K562 (cell line): ENCODE data around the gene CGREF1. TPM values are rescaled to one million over a fixed set of nuclear protein-coding genes. Genes with fewer than 3 reads are reported as not detected.
A peak's percentile ranks its signal among the peaks of the same experiment; 100 is the strongest.

Experiments used
- ATF7 ChIP-seq: fragments of 450-650 bp; IDR thresholded peaks from 2 replicates; pipeline ENCODE4 v1.7.1; 2014; ENCODE audit warnings: mild to moderate bottlenecking, moderate library complexity
- ELF2 ChIP-seq: fragments of 250-450 bp; sonication (Bioruptor Pico); IDR thresholded peaks from 2 replicates; pipeline ENCODE4 v1.5.0; 2021; ENCODE audit warnings: mild to moderate bottlenecking
- RBFOX2 ChIP-seq: fragments of 200-400 bp; formaldehyde crosslinking; IDR thresholded peaks from 2 replicates; pipeline ENCODE4 v1.6.1; 2017; ENCODE audit warnings: low read depth, mild to moderate bottlenecking, low read length, moderate library complexity
- RHOXF2B ChIP-seq: fragments of 250-450 bp; sonication (Bioruptor Pico); conservative IDR thresholded peaks from 2 replicates; pipeline ENCODE4 v1.5.1; 2021
- SMAD4 ChIP-seq: fragments of 250-450 bp; sonication (Bioruptor Pico); conservative IDR thresholded peaks from 2 replicates; pipeline ENCODE4 v1.8.0; 2021; ENCODE audit warnings: inconsistent platforms, mild to moderate bottlenecking, moderate library complexity
- polyA plus RNA-seq, 8 experiments: library from polyadenylated mRNA; depleted of rRNA in 4 of 8; stranded (reverse) in 5 of 8; unstranded in 3 of 8; fragments of >200 nt; fragmentation: Nextera tagmentation in 2 of 8; fragmentation: Illumina TruSeq in 1 of 8; extraction: Ambion mirVana in 2 of 8; extraction: Trizol in 1 of 8; gene quantifications; 2 replicates each; pipeline versions ENCODE4 v1.2.1 to v1.2.3, GENCODE V29; 2011 to 2014; ENCODE audit warnings: inconsistent platforms in 1 of 8, missing spikeins in 1 of 8
- total RNA-seq, 7 experiments: library from RNA; depleted of rRNA in 6 of 7; stranded (reverse); fragments of >200 nt in 6 of 7; fragmentation: Illumina TruSeq in 2 of 7; extraction: Trizol in 2 of 7; gene quantifications; 2 replicates each; pipeline versions ENCODE4 v1.2.1 to v1.2.3, GENCODE V29; 2011 to 2021; ENCODE audit warnings: low replicate concordance in 1 of 7
- TF ChIP-seq, protein P1 (sequence below): fragments of 450-650 bp; IDR thresholded peaks from 2 replicates; pipeline ENCODE4 v1.6.1; 2016; ENCODE audit warnings: mild to moderate bottlenecking, moderate library complexity
- TF ChIP-seq, protein P2 (sequence below): fragments of 250-450 bp; sonication (Bioruptor Pico); IDR thresholded peaks from 2 replicates; pipeline ENCODE4 v1.5.0; 2021; ENCODE audit warnings: mild to moderate bottlenecking, borderline replicate concordance
- TF ChIP-seq, protein P3 (sequence below), 2 experiments: IDR thresholded peaks; 2 replicates each; pipeline ENCODE4 v1.6.1; 2012; ENCODE audit warnings: improper control_type of control experiment in 2 of 2, low read depth in 2 of 2, low read length in 2 of 2, borderline replicate concordance in 1 of 2
- TF ChIP-seq, protein P4 (sequence below): fragments of 250-450 bp; sonication (Bioruptor Pico); IDR thresholded peaks from 2 replicates; pipeline ENCODE4 v1.5.0; 2021

The CGREF1 gene
- total and polyA plus RNA-seq, 9 of the 15 experiments (the other 6 are each of a cell fraction or from before 2014, with no cell fraction given), result 0.07 to 0.50 (median 0.37) TPM

DNA sequence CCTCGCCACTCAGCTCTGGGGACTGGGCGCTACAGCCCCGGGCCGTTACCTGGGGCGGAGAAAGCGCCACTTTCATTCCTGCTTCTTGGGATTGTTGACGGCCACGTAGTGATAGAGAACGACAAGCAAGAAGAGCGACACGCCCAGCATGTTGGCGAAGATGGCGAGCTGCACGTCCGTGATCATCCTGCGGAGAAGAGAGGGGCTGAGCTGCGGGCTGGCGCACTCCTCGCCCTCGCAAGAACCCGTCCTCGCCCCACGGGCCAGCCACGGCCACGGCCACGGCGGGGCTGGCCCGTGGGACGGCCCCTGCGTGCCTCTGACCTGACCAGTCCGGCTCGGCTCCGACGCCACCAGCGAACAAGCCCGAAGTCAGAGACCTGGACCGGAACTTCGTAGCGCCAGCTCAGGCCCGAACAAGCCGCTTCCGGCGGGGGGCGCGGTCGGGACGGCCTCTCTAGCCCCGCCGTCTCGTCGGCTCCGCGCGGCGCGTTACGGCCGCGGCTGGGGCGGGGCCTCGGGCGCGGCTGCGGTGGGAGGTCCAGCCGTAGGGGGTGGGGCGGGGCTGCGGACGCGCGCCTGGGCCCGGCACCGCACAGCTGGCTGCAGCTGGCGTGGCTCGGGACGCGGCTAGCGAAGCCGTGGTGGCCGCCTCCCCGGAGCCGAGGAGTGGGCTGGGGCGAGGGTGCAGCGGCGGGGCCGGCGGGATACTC is 47.5 kb downstream of the CGREF1 start, which contains the start of gene OST4 (continued):
- TF ChIP-seq, protein P1, sequence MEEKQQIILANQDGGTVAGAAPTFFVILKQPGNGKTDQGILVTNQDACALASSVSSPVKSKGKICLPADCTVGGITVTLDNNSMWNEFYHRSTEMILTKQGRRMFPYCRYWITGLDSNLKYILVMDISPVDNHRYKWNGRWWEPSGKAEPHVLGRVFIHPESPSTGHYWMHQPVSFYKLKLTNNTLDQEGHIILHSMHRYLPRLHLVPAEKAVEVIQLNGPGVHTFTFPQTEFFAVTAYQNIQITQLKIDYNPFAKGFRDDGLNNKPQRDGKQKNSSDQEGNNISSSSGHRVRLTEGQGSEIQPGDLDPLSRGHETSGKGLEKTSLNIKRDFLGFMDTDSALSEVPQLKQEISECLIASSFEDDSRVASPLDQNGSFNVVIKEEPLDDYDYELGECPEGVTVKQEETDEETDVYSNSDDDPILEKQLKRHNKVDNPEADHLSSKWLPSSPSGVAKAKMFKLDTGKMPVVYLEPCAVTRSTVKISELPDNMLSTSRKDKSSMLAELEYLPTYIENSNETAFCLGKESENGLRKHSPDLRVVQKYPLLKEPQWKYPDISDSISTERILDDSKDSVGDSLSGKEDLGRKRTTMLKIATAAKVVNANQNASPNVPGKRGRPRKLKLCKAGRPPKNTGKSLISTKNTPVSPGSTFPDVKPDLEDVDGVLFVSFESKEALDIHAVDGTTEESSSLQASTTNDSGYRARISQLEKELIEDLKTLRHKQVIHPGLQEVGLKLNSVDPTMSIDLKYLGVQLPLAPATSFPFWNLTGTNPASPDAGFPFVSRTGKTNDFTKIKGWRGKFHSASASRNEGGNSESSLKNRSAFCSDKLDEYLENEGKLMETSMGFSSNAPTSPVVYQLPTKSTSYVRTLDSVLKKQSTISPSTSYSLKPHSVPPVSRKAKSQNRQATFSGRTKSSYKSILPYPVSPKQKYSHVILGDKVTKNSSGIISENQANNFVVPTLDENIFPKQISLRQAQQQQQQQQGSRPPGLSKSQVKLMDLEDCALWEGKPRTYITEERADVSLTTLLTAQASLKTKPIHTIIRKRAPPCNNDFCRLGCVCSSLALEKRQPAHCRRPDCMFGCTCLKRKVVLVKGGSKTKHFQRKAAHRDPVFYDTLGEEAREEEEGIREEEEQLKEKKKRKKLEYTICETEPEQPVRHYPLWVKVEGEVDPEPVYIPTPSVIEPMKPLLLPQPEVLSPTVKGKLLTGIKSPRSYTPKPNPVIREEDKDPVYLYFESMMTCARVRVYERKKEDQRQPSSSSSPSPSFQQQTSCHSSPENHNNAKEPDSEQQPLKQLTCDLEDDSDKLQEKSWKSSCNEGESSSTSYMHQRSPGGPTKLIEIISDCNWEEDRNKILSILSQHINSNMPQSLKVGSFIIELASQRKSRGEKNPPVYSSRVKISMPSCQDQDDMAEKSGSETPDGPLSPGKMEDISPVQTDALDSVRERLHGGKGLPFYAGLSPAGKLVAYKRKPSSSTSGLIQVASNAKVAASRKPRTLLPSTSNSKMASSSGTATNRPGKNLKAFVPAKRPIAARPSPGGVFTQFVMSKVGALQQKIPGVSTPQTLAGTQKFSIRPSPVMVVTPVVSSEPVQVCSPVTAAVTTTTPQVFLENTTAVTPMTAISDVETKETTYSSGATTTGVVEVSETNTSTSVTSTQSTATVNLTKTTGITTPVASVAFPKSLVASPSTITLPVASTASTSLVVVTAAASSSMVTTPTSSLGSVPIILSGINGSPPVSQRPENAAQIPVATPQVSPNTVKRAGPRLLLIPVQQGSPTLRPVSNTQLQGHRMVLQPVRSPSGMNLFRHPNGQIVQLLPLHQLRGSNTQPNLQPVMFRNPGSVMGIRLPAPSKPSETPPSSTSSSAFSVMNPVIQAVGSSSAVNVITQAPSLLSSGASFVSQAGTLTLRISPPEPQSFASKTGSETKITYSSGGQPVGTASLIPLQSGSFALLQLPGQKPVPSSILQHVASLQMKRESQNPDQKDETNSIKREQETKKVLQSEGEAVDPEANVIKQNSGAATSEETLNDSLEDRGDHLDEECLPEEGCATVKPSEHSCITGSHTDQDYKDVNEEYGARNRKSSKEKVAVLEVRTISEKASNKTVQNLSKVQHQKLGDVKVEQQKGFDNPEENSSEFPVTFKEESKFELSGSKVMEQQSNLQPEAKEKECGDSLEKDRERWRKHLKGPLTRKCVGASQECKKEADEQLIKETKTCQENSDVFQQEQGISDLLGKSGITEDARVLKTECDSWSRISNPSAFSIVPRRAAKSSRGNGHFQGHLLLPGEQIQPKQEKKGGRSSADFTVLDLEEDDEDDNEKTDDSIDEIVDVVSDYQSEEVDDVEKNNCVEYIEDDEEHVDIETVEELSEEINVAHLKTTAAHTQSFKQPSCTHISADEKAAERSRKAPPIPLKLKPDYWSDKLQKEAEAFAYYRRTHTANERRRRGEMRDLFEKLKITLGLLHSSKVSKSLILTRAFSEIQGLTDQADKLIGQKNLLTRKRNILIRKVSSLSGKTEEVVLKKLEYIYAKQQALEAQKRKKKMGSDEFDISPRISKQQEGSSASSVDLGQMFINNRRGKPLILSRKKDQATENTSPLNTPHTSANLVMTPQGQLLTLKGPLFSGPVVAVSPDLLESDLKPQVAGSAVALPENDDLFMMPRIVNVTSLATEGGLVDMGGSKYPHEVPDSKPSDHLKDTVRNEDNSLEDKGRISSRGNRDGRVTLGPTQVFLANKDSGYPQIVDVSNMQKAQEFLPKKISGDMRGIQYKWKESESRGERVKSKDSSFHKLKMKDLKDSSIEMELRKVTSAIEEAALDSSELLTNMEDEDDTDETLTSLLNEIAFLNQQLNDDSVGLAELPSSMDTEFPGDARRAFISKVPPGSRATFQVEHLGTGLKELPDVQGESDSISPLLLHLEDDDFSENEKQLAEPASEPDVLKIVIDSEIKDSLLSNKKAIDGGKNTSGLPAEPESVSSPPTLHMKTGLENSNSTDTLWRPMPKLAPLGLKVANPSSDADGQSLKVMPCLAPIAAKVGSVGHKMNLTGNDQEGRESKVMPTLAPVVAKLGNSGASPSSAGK, result no peak
- peak; percentile 84 for TF ChIP-seq SMAD4 (CRISPR knock-in tag)
- TF ChIP-seq, protein P2, sequence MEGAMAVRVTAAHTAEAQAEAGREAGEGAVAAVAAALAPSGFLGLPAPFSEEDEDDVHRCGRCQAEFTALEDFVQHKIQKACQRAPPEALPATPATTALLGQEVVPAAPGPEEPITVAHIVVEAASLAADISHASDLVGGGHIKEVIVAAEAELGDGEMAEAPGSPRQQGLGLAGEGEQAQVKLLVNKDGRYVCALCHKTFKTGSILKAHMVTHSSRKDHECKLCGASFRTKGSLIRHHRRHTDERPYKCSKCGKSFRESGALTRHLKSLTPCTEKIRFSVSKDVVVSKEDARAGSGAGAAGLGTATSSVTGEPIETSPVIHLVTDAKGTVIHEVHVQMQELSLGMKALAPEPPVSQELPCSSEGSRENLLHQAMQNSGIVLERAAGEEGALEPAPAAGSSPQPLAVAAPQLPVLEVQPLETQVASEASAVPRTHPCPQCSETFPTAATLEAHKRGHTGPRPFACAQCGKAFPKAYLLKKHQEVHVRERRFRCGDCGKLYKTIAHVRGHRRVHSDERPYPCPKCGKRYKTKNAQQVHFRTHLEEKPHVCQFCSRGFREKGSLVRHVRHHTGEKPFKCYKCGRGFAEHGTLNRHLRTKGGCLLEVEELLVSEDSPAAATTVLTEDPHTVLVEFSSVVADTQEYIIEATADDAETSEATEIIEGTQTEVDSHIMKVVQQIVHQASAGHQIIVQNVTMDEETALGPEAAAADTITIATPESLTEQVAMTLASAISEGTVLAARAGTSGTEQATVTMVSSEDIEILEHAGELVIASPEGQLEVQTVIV (CRISPR knock-in tag), result peak; percentile 79; the same call in 1 of the 2 replicates
- TF ChIP-seq RHOXF2B (CRISPR knock-in tag), result no peak
- TF ChIP-seq, protein P3, sequence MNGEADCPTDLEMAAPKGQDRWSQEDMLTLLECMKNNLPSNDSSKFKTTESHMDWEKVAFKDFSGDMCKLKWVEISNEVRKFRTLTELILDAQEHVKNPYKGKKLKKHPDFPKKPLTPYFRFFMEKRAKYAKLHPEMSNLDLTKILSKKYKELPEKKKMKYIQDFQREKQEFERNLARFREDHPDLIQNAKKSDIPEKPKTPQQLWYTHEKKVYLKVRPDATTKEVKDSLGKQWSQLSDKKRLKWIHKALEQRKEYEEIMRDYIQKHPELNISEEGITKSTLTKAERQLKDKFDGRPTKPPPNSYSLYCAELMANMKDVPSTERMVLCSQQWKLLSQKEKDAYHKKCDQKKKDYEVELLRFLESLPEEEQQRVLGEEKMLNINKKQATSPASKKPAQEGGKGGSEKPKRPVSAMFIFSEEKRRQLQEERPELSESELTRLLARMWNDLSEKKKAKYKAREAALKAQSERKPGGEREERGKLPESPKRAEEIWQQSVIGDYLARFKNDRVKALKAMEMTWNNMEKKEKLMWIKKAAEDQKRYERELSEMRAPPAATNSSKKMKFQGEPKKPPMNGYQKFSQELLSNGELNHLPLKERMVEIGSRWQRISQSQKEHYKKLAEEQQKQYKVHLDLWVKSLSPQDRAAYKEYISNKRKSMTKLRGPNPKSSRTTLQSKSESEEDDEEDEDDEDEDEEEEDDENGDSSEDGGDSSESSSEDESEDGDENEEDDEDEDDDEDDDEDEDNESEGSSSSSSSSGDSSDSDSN (IDR thresholded peaks at IDR 0.05; ENCODE audit: borderline replicate concordance in 1 of 2, low read depth in 2 of 2, low read length in 2 of 2), result peak in 1 of 2 experiments; percentile 8; a peak in 1 of 4 replicates
- peak; percentile 49; the same call in 1 of the 2 replicates for TF ChIP-seq ELF2 (CRISPR knock-in tag)
- TF ChIP-seq ATF7, result peak; percentile 78; the same call in 1 of the 2 replicates
- peak; percentile 96 for TF ChIP-seq RBFOX2
- TF ChIP-seq, protein P4, sequence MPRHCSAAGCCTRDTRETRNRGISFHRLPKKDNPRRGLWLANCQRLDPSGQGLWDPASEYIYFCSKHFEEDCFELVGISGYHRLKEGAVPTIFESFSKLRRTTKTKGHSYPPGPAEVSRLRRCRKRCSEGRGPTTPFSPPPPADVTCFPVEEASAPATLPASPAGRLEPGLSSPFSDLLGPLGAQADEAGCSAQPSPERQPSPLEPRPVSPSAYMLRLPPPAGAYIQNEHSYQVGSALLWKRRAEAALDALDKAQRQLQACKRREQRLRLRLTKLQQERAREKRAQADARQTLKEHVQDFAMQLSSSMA (CRISPR knock-in tag), result peak; percentile 58; the same call in 1 of the 2 replicates
